Endometrium (tissue), 2 donors: ENCODE results near the gene MASP1.
"Not testable (repeated sequence)": the region's sequence is repeated elsewhere in the genome, so short reads cannot be mapped to it uniquely, and the experiment has no call there.

Experiments
- FAIRE-seq: peaks from 2 replicates; lab custom pipeline; 2012; peaks lifted over from hg19 to GRCh38; lab: Jason Lieb, UNC
- donor health status: control.
- donor health status: control.

Gene MASP1

GRCh38 chr3:187215460-187215859, 76.1 kb downstream of the MASP1 start:
- no peak for FAIRE-seq

GRCh38 chr3:187213616-187214015, 77.9 kb downstream of the MASP1 start:
- no peak for FAIRE-seq

- no peak for FAIRE-seq
Observed at GRCh38 chr3:187212705-187213104, 78.8 kb downstream of the MASP1 start.

DNA sequence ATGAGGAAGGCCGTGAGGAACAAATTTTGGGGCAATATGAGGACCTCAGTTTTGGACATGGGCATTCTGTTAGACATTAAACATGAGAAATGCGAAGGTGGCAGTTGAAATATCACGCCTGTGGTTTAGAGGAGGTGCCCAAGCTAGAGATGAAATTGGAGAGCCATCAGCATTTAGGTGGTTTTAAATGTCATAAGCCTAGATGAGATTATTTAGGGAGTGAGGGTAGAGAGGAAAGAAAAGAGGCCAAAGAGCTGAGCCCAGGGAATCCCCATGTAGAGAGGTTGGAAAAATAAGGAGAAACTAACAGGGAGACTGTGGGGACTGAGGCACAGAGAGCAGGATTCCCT, 79.4 kb downstream of the MASP1 start:
- no peak for FAIRE-seq

GRCh38 chr3:187211532-187212195, 79.9 kb downstream of the MASP1 start:
- no peak for FAIRE-seq

DNA sequence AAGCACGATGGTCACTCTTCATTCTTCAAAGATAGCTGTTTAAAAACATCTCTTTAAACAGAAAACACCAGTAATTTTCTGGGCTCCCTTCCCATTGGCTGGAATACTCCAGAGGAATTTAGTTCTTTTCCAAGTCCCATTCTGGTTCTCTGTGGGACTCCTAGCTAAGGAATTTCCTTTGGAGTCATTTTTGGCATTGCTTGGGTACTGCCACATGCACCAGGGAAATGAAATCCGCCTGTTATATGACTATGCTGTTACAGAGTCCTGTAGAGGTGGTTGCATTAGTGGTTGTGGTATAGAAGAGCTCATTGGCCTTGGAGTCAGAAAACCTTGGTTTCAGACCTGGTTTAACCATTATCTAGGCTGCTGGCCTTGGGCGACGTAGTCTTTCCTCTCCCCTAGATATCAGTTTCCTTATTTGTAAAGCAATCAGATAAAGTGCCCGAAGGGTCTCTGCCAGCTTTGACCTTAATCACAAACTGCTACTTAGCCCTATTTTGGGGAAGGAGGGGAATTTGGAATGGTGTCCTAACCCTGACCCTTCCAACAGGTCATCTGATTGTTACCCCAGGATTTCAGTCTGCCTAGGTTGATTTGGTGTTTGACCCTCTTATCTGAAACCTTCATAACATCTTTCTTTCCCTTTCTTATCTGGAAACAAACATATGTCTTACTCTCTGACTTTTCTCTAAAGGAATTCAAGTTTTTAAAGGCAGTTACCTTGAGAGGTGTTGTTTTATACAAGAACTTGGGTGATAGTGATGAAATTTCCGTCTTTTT, 80.8 kb downstream of the MASP1 start:
- peak; percentile 78 for FAIRE-seq

- FAIRE-seq = no peak
Observed at GRCh38 chr3:187210091-187210490, 81.4 kb downstream of the MASP1 start.

DNA sequence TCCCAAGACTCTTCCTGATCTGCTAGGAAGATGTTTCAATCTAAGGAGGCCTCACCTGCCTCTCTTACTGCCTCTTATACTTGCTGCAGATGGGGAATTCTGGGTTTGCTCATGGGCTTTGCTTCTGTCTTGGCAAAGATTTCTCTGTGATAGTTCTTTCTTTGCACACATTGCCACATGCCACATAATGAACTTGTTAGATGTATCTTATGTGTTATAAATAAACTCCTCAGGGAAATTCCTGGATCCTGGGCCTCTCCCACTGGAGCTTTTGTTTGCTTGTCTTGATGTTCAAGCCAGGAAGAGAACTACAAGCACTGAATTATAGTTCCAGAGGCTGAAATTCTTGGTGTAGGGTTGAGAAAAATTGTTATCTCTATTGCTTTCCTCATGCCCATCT, 82.0 kb downstream of the MASP1 start:
- no peak for FAIRE-seq

DNA sequence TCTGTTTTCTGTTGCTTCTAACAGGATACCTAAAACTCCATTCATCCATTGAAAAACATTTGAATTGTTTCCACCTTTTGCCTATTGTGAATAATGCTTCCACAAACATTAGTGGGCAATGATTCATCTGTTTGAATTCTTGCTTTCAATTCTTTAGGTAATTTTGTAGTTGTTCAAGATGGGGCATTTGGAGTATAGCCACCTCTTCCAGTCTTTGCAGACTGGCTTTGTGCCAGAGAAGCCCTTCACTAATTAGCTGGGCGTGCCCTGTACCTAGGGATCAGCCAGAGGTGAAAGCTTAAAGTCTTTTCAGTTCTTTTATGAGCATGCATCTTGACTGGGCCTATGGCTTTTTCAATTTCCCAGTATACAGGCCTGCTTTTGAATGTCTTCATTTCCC, 83.4 kb downstream of the MASP1 start:
- no peak for FAIRE-seq

GRCh38 chr3:187207624-187208023, 83.9 kb downstream of the MASP1 start:
- FAIRE-seq = no peak

- FAIRE-seq = no peak
Observed at GRCh38 chr3:187207062-187207461, 84.5 kb downstream of the MASP1 start.

- no peak for FAIRE-seq
Observed at GRCh38 chr3:187205683-187206082, 85.9 kb downstream of the MASP1 start.

GRCh38 chr3:187199463-187200050, 92.0 kb downstream of the MASP1 start:
- not testable (repeated sequence) for FAIRE-seq

DNA sequence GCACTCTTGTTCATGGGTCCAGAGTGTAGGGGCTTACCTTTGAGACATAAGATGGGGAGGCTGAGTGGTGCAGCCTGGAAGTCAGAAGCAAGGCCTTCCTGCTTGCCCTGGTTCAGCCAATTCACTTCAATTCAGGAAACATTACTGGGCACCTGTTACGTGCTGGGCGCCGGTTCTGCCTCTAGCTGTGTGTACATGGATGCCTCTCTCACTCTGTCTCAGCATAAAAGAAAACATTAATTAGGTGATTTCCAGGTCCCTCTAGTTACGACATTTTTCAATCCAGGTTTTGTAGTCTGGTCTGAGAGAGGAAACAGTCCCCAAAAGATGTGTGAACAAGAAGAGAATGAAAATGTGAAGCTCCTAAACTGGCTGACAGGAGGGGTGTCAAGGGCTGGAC, 93.0 kb downstream of the MASP1 start:
- no peak for FAIRE-seq

DNA sequence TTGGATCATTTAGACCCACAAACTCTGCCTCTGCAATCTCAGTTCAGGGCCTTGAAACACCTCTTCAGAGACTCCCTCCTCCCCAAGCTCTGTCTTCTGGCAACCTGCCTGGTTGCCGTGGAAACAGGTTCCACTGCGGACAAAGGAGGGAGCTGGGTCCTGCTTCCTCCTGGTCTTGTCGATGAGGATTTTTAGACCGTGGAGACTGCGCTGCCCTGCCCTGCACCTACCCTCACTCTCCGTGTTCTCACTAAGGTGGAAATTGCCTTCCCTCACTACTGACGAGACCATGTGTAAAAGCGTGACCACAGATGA, 94.2 kb downstream of the MASP1 start, which contains the start of gene RTP1:
TSS of gene RTP1 (plus strand) at position 152 of the 315 bp plus-strand sequence. CDS start at position 182, 30 bp downstream.
- no peak for FAIRE-seq

- no peak for FAIRE-seq
Observed at GRCh38 chr3:187196573-187197334, 94.8 kb downstream of the MASP1 start.

GRCh38 chr3:187193181-187193580, 98.4 kb downstream of the MASP1 start:
- no peak for FAIRE-seq

DNA sequence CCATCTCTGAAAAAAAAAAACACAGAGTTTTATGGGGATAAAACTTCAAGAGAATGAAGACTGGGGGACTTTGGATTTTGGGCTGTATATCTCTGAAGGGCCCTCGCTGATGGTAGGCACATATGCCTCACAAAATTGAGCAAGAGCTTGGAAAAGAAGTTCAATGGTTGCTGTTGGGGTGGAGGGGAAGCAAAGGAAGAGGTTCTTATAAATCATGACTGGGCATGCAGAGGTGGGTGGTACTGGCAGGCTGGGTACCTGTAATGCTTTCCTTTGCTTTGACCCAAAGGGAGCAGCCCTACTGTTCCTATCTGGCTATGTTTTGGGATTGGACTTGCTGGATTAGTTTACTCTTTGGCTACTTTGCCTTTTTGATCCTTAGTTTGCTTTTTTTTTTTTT, 100.3 kb downstream of the MASP1 start:
- no peak for FAIRE-seq

DNA sequence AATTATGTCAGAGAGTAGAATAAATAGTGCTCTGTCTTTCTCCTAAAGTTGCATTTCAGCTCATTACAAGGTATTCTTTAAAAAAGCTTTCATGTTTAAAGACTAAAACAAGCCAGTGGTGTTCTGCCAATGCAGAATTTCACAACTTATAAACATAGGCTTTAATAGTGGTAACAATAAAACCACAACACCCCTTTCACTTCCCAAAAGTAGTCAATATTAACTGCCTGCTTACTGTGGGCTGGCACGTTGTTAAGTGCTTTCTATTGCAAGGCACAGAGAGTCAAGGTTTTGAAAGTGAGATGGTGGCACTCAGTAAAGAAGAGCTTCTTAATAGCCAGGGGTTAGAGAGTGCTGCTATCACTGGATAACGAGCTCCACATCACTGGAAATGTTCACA, 102.6 kb downstream of the MASP1 start:
- FAIRE-seq = no peak

DNA sequence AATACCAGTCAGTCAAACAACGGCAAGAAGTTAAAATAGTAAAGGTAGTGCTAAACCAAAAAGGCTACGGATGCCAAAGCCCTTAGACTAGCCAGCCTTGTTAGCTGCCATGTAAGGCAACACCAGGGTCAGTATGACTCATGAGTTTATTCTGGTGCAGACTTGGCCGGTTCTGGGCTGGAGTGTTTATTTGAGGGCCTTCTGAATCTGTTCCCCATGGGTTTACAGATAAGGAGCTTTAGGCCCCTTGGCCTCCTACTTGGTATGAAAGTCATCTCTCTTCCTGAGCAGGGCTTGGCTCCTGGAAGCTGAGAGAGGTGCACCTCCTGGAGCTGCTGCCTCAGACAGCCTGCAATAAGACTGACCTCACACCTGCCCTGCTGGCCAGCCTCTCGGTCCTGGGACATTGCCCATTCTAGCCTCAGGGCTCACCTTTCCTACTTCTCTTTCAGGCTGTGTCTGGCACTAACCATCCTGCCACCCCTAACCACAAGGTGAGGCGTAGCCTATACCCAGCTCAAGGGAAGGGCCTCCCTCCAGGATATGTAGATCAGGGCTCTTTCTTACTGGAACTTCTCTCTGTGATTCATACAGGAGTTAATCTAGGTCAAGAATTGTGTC, 104.6 kb downstream of the MASP1 start:
- no peak for FAIRE-seq

GRCh38 chr3:187186375-187186774, 105.2 kb downstream of the MASP1 start:
- no peak for FAIRE-seq

DNA sequence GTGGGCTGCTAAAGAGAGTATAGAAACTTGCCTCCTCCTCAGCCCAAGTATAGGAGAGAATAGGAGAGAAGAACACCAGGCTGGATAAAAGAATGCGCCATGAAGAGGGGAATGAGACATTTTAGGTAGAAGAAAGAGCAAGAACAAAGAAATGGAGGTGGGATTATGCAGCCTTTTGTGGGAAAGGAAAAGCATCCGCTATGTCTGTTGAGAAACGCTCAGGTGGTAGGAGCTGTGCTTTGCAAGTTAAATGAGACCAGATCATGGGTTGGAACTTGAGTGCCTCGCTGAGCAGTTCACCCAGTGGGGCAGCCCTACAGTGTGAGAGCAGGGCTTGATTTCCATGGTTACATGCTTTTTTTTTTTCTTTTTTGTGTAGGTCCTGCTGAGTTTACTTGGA, 105.8 kb downstream of the MASP1 start:
- FAIRE-seq = no peak
